Stimulated activated CD4-positive, alpha-beta T cell treated with anti-CD3 and anti-CD28 coated beads, Interleukin-2, amount 100 ng/mL, for 4 hours (primary cell): ENCODE results near the gene NDUFS1.
"Not testable (repeated sequence)": the region's sequence is repeated elsewhere in the genome, so short reads cannot be mapped to it uniquely, and the experiment has no call there.

Experiments used
- DNase-seq: peaks from one replicate; pipeline ENCODE4 v3.0.0-alpha.2; 2020; ENCODE audit warnings: low read depth

NDUFS1 gene

DNA sequence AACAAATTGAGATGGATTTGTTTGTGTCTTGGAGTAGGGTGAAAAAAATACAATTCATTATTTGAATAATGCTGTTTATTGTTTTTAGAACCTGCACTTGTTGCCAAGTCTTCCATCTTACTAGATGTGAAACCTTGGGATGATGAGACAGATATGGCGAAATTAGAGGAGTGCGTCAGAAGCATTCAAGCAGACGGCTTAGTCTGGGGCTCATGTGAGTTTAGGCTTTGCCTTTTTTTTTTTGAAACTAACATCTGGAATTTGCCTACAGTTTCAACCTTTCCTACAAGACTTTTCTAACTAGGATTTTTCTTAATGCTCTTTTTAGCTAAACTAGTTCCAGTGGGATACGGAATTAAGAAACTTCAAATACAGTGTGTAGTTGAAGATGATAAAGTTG is 3.2 kb upstream of the NDUFS1 start:
- DNase-seq, result not testable (repeated sequence)

DNA sequence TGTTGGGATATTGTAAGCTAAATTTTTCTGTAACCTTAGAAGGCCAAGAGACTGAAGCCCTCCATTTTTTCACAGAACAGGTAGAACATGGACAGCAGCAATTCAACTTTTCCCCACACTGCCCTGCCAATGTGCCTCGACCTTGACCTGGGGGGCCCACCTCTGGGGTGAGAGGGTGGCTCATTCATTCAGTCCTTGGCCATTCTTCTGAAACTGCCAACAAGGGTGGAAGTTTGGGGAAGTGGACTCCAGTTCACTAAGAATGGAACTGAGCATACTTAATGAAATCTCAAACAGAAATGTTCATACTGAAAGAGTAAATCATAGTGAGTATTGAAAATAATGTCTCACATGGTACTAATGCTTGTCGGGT is 1.5 kb upstream of the NDUFS1 start:
- no peak for DNase-seq

DNA sequence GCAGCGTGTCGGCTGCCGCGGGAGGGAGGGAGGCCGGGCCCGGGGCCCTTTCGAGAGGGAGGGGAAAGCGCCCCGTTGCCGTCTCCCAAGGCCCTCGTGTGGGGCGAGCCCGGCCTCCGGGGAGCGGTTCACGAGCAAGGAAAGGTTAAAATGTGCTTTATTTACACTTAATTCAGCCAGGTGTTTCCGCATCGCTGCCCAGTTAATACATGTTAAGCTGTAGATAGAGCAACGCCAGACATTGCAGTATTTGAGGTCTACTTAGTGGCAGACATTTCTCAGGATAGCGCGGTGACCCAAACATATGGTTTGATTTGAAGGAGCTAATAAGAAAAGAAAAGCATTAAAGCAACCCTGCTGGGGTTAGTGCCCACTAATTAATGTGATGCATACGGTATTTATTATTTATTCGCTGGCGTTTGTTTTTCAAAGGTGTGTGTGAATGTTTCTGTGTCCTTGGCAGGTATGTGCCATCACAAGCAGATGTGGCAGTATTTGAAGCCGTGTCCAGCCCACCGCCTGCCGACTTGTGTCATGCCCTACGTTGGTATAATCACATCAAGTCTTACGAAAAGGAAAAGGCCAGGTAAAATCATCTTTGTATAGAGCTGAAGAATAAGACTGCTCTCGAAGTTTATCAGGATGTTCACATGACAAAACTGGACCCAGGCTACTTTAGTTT is 1.0 kb upstream of the NDUFS1 start:
- DNase-seq, result no peak

DNA sequence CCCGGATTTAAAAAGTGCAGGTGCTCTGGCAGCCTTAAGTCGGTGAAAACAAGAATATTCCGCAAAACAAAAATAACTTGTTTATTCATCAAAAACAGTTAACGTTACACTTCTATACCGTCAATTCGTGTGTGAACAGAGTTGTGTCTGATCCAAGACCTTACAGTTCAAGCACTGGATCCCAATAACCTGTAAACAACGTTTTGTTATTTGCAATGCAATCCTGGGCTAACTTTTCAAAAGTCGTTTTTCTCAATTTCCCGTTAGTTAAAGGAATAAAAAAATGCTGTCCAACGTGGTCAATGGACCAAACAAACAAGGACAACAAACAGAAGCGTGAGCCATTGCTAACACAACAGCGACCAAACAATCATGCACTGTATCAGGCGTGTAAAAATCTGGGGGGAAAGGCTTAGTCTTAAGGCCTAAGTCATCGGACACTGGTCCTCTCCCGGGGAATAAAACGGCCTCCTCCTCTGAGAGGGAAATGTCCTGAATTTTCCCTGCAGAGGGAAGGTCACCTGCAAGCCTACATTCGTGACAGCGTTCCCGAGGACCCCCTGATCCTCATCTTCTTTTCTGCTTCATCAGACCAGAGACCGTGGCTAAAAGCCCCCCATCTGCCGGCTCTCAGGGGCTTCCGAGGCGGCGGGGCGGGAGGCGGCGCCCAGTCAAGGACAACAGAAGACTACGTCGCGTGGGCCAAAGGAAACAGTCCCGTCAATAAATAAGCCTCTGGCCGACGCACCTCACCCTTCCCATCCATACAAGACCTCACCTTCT is 490 bp downstream of the NDUFS1 start:
- DNase-seq, result no peak

DNA sequence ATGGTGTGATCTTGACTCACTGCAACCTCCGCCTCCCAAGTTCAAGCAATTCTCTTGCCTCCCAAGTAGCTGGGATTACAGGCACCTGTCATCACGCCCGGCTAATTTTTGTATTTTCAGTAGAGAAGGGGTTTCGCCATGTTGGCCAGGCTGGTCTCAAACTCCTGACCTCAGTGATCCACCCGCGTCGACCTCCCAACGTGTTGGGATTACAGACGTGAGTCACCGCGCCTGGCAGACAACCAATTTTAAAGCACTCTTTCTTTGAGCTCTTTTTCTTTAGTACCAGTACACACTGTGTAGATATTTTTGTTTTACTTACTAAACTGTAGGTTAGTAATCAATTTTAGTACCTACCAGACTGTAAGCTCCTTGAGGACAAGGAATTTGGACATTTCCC is 2.2 kb downstream of the NDUFS1 start:
- not testable (repeated sequence) for DNase-seq

DNA sequence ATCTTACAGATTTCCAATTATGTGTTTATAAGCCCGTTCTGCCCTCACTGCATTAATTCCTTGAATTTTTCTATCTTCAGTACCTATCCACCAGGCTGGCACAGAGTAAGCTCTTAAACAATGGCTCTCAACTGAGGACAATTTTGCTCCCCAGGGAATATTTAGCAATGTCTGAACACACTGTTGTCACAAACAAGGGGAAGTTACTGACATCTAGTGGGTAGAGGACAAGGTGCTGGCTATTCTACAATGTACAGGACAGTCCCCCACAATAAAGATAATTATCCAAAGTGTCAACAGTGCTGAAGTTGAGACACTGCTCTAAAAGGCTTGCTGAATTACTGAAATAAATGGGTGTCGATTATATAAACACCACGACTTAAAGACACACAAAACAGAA is 5.0 kb downstream of the NDUFS1 start:
- DNase-seq, result no peak

DNA sequence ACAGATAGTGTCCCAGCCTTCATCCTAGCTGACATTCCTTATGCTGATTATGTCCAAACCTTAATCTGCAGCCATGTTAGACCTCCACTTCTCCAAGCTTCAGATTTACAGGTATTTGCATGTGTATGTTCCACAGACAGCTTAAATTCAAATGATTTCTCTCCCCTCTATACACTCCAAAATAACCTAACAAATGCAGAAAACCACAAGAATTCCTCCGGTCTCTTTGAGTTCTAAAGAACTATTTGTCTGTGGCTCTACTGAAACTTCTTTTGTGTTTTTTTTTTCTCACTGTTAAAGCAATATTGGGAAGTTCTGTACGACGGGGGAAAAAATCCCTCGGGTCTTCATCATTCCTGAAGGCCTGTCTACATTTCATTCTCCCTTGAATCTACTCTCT is 8.6 kb downstream of the NDUFS1 start:
- DNase-seq, result no peak

DNA sequence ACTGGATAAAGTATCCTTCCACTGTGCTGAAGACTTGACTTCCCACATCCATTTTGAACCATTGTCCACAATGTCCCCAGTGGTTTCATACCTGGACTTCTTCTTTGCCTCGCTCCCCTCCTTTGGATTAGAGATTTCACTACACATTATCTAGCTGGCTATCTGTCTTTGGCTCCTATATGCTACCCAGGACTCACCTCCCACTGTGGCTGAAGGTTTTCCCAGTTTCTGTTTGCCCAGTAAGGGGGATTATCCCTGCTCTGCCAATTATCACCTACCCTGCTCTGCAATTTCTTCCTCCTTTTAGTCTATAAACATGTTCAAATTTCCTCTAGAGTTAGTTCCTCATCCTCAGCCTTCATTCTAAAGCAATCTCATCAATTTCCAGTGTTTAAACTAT is 9.1 kb downstream of the NDUFS1 start:
- no peak for DNase-seq

DNA sequence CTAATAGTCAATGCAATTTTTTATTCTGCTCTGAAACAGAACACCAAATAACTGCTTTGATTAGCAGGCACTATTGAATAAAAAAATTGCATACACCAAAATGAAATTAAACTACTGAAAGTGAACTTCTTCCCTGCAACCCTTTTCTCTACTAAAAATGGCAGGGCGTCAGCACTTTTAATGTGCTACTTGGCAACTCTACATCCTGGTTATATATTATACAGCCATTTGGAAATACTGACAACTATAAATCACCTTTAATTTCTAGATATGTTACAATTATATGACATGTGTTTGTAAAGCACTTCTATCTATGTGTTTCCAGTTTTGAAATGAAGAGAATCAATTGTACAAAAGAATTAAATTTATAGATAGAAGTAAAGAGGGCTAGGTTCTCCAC is 9.9 kb downstream of the NDUFS1 start:
- no peak for DNase-seq

DNA sequence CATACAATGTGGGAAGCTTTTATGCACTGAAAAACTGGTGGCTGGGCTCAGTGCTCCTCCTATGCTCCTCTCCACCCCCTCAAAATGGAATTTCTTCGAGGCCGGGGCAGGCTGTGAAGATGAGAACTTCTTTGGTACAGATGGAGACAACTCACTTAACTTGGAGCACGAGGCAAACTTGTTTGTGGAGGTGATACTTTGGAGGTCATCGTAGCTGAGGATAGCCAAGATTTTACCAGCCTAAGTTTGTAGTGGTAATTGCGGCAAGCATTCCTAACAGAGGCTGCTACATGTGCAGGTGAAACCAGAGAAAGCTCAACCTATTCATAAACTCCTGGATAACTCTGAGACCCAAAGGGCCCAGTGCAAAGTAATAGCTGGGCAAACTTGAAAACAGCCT is 13.6 kb downstream of the NDUFS1 start:
- no peak for DNase-seq

DNA sequence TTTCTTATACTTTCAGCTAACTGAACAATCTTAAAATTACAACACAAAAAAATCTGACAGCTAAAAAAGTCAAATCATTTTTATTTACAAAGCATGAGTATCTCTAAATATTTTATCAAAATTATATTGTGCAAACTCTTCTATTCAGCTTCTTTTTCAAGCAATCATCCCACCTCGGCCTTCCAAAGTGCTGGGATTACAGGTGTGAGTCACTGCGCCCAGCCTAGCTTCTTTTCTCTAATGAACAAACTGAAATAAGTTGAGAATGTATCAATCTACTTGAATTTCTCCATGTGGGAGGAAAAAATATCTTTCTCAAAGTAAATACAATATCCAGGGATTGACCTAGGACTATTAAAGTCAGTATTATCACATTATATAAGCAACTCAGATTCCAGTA is 14.9 kb downstream of the NDUFS1 start:
- DNase-seq, result no peak

DNA sequence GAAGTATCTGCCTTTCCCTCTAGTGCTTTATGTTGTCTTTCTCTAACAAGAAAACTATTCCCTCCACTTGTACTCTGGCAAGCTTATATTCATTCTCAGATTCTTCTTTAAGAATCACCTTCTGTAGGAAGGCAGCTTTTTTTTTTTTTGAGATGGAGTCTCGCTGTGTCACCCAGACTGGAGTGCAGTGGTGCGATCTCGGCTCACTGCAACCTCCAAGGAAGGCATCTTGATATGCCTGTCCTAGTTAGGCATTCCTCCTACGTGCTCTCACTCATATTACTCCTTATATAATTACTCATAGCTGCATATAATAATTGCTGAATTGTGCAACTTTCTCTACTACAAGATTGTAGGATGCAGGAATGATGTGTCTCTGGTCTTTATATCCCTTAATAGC is 15.8 kb downstream of the NDUFS1 start:
- DNase-seq, result no peak

DNA sequence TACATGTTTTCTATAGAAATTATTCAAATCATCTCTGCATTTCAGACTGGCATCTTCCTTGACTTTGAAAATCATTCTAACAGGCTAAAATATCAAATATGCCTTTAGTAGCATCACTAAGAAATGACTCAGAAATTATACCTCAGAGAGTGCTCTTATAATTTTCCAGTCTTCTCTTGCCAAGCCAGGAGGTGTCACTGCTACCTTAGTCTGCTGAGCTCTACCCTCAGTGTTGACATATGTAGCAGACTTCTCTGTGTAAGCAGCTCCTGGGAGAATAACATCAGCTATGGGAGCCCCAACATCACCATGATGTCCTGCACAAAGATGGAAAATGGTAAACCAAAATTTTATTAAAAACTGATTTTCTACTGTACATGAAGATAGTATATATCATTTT is 31.6 kb downstream of the NDUFS1 start:
- no peak for DNase-seq

DNA sequence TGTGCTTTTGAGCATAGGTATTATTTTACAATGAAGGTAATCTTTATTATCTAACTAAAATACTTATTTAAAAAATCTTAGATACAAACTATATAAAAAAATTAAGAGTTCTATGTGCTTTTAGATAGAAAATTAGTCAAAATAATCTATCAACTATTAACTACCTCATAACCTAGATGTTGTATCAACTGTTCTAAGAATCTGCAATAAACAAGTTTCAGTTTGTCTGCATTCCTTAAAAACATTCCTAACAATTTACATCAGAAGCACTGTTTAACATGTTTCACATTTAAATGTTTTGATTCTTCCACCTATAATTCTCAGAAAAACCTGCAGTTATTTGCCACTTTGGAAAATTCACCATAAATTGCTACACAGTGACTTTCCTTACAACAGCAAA is 33.3 kb downstream of the NDUFS1 start:
- DNase-seq, result no peak

DNA sequence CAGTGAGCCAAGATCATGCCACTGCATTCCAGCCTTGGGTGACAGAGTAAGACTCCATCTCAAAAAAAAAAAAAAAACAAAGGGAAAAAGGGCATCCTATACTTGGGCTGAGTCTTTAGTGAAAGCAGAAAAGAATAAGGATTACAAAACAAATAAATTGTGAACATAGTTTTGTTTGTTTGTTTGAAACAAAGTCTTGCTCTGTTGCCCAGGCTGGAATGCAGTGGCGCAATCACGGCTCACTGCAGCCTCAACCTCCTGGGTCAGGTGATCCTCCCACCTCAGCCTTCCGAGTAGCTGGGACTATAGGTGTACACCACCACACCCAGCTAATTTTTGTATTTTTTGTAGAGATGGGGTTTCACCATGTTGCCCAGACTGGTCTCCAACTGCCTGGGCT is 36.7 kb downstream of the NDUFS1 start:
- DNase-seq, result not testable (repeated sequence)

DNA sequence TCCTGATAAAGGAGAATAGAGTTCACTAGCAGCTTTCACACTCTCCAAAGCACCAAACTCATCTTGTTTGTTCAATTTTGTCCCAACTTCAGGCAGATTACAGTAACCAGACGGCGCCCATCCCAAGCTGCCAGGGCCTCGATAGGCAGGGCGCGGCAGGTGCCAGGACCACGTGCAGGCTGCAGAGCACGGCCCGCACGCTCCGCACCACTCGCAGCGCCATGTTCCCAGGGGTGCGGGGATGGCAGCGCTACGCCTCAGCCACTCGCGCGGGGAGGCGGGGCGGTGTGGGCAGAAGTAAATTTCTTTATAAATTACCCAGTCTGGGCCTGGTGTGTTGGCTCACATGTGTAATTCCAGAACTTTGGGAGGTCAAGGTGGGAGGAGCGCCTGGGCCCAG is 43.0 kb downstream of the NDUFS1 start:
- DNase-seq, result no peak

DNA sequence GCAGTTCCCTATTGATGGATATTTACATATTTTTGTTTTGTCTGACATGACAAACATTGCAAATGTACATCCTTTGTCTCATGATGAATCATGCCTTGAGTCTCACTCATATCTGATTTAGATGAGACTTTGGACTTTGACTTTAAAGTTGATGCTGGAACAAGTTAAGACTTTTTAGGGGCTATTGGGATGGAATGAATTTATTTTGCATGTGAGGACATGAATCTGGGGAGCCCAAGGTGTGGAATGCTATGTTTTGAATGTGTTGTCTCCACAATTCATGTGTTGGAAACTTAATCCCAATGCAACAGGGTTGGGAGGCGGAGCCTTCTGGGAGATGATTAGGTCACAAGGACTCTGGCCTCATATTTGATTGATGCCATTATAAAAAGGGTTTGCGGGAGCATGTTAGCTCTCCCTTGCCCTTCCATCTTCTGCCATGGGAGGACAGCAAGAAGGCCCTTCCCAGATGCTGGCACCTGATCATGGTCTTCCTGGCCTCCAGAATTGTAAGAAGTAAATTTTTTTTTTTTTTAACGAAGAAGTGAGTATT is 44.1 kb downstream of the NDUFS1 start:
- no peak for DNase-seq

DNA sequence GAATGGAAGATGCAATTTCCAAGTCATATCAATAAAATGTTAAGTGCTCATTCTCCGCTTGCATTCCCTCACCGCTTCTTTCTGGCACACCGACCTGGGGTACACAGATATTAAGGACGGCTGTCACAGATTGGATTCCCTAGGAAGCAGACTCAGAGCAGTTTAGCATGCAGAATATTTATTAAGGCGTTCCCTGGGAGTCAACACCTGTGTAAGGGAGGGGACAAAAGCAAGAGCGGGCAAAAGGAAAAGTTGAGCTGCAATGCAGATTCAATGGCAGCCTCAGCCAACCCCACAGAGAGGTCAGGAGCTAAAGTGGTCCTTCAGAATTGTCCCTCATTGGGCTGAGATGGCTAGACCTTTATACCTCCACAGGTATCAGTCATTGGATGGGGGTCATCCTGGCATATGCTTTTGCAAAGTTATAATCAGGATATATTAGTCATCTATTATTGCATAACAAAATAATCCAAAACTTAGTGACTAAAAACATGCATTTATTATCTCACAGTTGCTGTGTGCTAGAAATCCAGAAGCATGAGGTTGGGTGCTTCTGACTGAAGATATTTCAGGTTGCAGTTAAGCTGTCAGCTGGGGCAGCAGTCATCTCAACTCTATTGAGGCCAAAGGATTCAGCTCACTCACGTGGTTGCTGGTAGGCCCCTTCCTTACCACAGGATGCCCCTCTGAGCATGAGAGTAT is 46.2 kb downstream of the NDUFS1 start:
- DNase-seq, result no peak

DNA sequence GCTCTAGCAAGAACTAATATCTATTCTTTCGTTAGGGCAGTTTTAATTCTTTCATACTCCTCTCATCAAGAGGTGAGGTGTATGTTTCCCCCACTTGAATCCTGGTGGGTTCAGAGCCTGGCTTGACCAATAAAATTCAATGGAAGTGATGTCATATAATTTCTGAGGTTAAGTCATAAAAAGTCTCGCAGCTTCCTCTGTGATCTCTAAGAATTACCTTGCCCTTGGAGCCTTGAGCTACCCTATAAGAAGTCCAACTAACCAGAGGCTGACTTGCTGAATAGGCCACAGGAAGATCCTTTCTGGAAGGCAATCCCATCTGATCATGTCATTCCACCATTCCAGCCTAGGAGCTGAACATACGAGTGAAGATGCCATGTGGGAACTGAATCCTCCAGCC is 47.1 kb downstream of the NDUFS1 start:
- no peak for DNase-seq

DNA sequence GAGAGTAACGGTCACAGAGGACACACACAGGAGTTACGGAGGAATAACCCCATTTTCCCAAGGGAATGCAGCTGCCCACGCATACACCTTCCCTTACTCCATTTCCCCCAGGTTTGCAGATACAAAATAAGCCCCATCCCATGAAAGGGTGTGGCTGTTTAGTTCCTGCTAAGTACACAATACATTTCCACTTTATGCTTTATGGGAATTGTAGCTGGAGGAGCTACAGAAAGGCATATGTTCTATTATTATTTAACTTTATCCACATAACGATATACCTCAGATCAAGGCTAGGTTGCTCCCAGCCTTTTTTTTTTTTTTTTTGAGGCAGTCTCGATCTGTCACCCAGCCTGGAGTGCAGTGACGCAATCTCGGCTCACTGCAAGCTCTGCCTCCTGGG is 50.5 kb downstream of the NDUFS1 start:
- DNase-seq, result no peak

DNA sequence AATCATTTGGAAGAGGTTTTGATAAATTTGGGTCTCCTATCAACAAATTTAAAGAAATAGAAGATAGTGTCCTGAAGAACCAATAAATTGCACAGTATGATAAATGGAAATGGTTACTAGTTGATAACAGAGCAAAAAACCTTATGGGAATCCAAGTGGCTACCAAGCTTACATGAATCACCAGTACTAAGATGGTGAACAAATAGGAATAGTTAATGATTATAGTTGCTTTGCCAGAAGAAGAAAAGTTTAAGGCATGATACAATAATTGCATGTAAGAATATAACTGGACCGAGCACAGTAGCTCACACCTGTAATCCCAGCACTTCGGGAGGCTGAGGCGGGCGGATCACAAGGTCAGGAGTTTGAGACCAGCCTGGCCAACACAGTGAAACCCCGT is 53.7 kb downstream of the NDUFS1 start:
- no peak for DNase-seq

DNA sequence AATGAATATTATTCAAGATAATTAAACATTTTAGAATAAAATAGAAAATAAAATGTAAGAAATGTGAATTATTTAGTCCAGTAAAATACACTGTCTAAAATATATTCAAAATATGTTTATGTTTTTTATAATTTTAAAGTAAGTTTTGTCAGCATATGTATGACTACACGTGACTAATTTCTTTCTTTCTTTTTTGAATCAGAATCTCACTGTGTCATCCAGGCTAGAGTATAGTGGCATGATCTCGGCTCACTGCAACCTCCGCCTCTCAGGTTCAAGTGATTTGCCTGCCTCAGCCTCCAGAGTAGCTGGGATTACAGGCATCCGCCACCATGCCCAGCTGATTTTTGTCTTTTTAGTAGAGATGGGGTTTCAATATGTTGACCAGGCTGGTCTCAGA is 54.2 kb downstream of the NDUFS1 start:
- no peak for DNase-seq

DNA sequence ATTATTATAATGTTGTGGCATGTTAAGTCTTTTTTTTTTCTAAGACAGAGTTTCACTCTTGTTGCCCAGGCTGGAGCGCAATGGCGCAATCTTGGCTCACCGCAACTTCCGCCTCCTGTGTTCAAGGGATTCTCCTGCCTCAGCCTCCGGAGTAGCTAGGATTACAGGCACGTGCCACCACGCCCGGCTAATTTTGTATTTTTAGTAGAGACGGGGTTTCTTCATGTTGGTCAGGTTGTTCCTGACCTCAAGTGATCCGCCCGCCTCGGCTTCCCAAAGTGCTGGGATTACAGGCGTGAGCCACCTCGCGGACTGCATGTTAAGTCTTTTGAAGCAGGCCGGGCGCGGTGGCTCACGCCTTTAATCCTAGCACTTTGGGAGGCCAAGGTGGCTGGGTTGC is 60.4 kb downstream of the NDUFS1 start:
- not testable (repeated sequence) for DNase-seq
